Loucy (cell line): ENCODE results near the gene MYO3A.
"Not testable (repeated sequence)": the region's sequence is repeated elsewhere in the genome, so short reads cannot be mapped to it uniquely, and the experiment has no call there.

Experiments
- H2AFZ ChIP-seq: fragments of 200-600 bp; sonication (generic); 2 replicates; pipeline ENCODE4 v1.6.0; 2016; ENCODE audit warnings: antibody characterized with exemption, mild to moderate bottlenecking, low read length, moderate library complexity
- H3F3A ChIP-seq: fragments of 200-600 bp; 2 replicates; pipeline ENCODE4 v1.6.0; 2016; ENCODE audit warnings: antibody characterized with exemption, low read depth, mild to moderate bottlenecking
- H3K27me3 ChIP-seq: fragments of 200-600 bp; sonication (generic); 2 replicates; pipeline ENCODE4 v1.6.1; 2014; ENCODE audit warnings: low read length, mild to moderate bottlenecking; ENCODE audit not compliant: insufficient read depth, poor library complexity, severe bottlenecking
- H3K36me3 ChIP-seq: fragments of 200-600 bp; sonication (generic); 2 replicates; pipeline ENCODE4 v1.6.1; 2016; ENCODE audit warnings: low read length; ENCODE audit not compliant: insufficient read depth
- H3K4me1 ChIP-seq: fragments of 200-600 bp; sonication (generic); 2 replicates; pipeline ENCODE4 v1.5.1; 2014; ENCODE audit warnings: low read length, mild to moderate bottlenecking; ENCODE audit not compliant: insufficient read depth, poor library complexity, severe bottlenecking
- H3K4me2 ChIP-seq: fragments of 200-600 bp; sonication (generic); 2 replicates; pipeline ENCODE4 v1.6.0; 2014; ENCODE audit warnings: antibody characterized with exemption, low read length, low read depth, mild to moderate bottlenecking; ENCODE audit not compliant: poor library complexity, severe bottlenecking
- H3K4me3 ChIP-seq: fragments of 200-600 bp; sonication (generic); 2 replicates; pipeline ENCODE4 v1.5.1; 2014; ENCODE audit warnings: low read length, mild to moderate bottlenecking, mixed read lengths; ENCODE audit not compliant: poor library complexity, severe bottlenecking
- H3K79me2 ChIP-seq: fragments of 200-600 bp; sonication (generic); 2 replicates; pipeline ENCODE4 v1.6.1; 2014; ENCODE audit warnings: low read length; ENCODE audit not compliant: insufficient read depth
- H3K9ac ChIP-seq: fragments of 200-600 bp; sonication (generic); 2 replicates; pipeline ENCODE4 v1.6.0; 2014; ENCODE audit warnings: mild to moderate bottlenecking, low read depth, low read length, moderate library complexity; ENCODE audit not compliant: poor library complexity, severe bottlenecking
- H3K9me2 ChIP-seq: fragments of 200-600 bp; sonication (generic); replicated peaks from 2 replicates; pipeline ENCODE4 v1.6.1; 2016; ENCODE audit warnings: low read depth, low read length, mixed read lengths
- H3K9me3 ChIP-seq: fragments of 200-600 bp; sonication (generic); 2 replicates; pipeline ENCODE4 v1.6.1; 2014; ENCODE audit warnings: mild to moderate bottlenecking, antibody characterized with exemption, low read length, low read depth; ENCODE audit not compliant: insufficient read depth
- H4K20me1 ChIP-seq: fragments of 200-600 bp; sonication (generic); 2 replicates; pipeline ENCODE4 v1.6.0; 2014; ENCODE audit warnings: antibody characterized with exemption, low read length, mild to moderate bottlenecking; ENCODE audit not compliant: insufficient read depth, poor library complexity, severe bottlenecking
- EZH2phosphoT487 ChIP-seq: fragments of 200-600 bp; IDR thresholded peaks from 2 replicates; pipeline ENCODE4 v1.6.1; 2018; ENCODE audit warnings: antibody characterized with exemption, mild to moderate bottlenecking, moderate library complexity, borderline replicate concordance
- TF ChIP-seq, protein P1 (sequence below): fragments of 200-600 bp; sonication (generic); conservative IDR thresholded peaks from 2 replicates; pipeline ENCODE4 v1.5.1; 2014; ENCODE audit warnings: mild to moderate bottlenecking, antibody characterized with exemption, low read length

Gene MYO3A

DNA sequence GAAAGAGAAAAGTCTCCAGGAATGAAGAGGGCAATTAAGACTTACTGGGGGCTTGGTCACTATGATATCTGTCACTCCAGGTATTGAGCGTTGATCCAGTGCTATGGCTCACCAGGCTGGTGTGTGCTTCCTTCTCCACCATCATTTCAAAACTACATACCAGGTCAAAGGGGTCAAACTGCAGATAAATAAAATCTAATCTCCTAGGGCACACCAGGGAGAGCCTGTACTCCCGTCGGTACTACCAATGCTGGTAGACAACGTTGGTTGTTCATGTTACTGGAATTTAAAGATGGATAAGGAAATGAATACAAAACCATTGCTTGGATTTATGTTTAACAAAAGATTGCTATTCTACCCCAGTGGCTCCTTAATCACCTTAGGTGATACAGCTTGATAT is 118.3 kb downstream of the MYO3A start:
- Histone ChIP-seq H3K79me2 (no peaks in the 10 kb centered on the region), H3F3A (no peaks in the 10 kb centered on the region), H3K9me3 (no peaks in the 10 kb centered on the region), H3K27me3 (no peaks in the 10 kb centered on the region), H3K9me2 (no peaks in the 10 kb centered on the region), H3K36me3 (no peaks in the 10 kb centered on the region), H3K4me3 (no peak overlapping the region), H2AFZ (no peak overlapping the region), H4K20me1 (no peaks in the 10 kb centered on the region), H3K4me1 (no peaks in the 10 kb centered on the region), H3K9ac (no peak overlapping the region), H3K4me2 (no peak overlapping the region)
- no peak for TF ChIP-seq EZH2phosphoT487
- TF ChIP-seq, protein P1, sequence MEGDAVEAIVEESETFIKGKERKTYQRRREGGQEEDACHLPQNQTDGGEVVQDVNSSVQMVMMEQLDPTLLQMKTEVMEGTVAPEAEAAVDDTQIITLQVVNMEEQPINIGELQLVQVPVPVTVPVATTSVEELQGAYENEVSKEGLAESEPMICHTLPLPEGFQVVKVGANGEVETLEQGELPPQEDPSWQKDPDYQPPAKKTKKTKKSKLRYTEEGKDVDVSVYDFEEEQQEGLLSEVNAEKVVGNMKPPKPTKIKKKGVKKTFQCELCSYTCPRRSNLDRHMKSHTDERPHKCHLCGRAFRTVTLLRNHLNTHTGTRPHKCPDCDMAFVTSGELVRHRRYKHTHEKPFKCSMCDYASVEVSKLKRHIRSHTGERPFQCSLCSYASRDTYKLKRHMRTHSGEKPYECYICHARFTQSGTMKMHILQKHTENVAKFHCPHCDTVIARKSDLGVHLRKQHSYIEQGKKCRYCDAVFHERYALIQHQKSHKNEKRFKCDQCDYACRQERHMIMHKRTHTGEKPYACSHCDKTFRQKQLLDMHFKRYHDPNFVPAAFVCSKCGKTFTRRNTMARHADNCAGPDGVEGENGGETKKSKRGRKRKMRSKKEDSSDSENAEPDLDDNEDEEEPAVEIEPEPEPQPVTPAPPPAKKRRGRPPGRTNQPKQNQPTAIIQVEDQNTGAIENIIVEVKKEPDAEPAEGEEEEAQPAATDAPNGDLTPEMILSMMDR, result no peak

DNA sequence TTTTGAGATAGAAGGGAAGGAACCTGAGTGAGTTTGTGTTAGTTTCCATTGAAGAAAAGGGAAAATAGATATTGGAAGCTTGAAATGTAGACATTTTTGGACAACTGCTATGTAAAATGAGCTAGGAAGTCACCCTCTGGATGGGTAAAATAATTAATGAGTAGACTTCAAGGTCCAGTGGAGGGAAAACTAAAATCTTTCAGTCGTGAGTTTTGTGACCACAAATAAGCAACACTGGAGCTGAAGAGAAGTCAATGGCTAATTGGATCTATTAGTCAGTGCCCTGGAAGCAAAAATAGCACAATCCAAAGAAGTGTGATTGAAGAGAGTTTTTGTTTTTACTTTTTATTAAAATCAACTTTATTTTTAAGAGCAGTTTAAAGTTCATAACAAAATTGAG is 123.4 kb downstream of the MYO3A start:
- Histone ChIP-seq H3K4me2 (no peak overlapping the region), H3K4me1 (no peaks in the 10 kb centered on the region), H3K9me3 (no peaks in the 10 kb centered on the region), H3F3A (no peaks in the 10 kb centered on the region), H3K79me2 (no peaks in the 10 kb centered on the region), H3K4me3 (no peak overlapping the region), H3K27me3 (no peaks in the 10 kb centered on the region), H3K36me3 (no peaks in the 10 kb centered on the region), H3K9me2 (no peaks in the 10 kb centered on the region), H4K20me1 (no peaks in the 10 kb centered on the region), H2AFZ (no peak overlapping the region), H3K9ac (no peak overlapping the region)
- no peak for TF ChIP-seq EZH2phosphoT487

DNA sequence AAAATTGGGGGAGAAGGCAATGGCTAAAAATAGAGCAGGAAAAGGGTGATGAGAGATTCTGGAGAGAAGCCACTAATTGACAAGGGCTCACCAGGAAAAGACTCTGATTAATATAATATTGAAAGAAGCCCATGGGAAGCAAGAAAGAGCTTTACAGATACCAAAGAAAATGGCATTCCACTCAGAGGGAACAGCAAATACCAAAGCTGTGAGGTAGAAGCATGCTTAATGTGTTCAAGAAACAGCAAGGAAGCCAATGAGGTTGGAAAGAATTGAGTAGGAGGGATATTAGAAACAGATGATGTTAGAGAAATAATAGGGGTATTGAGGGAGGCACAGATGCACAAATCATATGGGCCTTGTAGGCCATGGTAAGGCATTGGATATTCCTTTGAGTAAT is 130.1 kb downstream of the MYO3A start:
- H3K36me3 ChIP-seq, result no peaks in the 10 kb centered on the region
- TF ChIP-seq, protein P1, result no peak
- TF ChIP-seq EZH2phosphoT487, result no peak
- no peak overlapping the region for H3K9ac ChIP-seq
- no peaks in the 10 kb centered on the region for H3K79me2 ChIP-seq
- H2AFZ ChIP-seq, result no peak overlapping the region
- no peaks in the 10 kb centered on the region for H3K27me3 ChIP-seq
- H3K4me1 ChIP-seq, result no peaks in the 10 kb centered on the region
- H3K9me3 ChIP-seq, result no peaks in the 10 kb centered on the region
- H3K4me3 ChIP-seq, result no peak overlapping the region
- H3K9me2 ChIP-seq, result no peaks in the 10 kb centered on the region
- no peaks in the 10 kb centered on the region for H3F3A ChIP-seq
- H4K20me1 ChIP-seq, result no peaks in the 10 kb centered on the region
- H3K4me2 ChIP-seq, result no peak overlapping the region

DNA sequence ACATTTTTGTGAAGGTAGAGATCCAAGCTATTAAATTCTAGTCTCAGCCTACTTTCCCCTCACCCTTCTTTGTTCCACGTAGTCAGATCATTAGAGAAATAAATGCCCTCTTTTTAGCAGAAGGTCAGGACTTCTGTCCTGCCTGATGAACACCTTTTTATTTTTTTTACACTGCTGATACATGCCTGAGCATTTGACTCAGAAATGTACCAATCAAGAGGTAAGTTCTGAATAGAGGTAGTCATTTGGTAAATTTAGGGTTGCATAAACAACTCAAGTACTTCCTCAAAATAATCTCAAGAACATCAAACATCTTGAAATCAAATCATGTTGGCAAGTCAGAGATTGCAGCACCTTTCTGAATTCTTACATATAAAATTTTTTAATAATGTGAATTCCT is 133.7 kb downstream of the MYO3A start:
- Histone ChIP-seq H3K9ac (no peak overlapping the region), H4K20me1 (no peaks in the 10 kb centered on the region), H3K4me1 (no peaks in the 10 kb centered on the region), H3K79me2 (no peaks in the 10 kb centered on the region), H3K4me2 (no peak overlapping the region), H3K9me3 (no peaks in the 10 kb centered on the region), H3K4me3 (no peak overlapping the region), H3K27me3 (no peaks in the 10 kb centered on the region), H3F3A (no peaks in the 10 kb centered on the region), H2AFZ (no peak overlapping the region), H3K36me3 (no peaks in the 10 kb centered on the region), H3K9me2 (no peaks in the 10 kb centered on the region)
- no peak for TF ChIP-seq EZH2phosphoT487
- TF ChIP-seq, protein P1, result no peak

DNA sequence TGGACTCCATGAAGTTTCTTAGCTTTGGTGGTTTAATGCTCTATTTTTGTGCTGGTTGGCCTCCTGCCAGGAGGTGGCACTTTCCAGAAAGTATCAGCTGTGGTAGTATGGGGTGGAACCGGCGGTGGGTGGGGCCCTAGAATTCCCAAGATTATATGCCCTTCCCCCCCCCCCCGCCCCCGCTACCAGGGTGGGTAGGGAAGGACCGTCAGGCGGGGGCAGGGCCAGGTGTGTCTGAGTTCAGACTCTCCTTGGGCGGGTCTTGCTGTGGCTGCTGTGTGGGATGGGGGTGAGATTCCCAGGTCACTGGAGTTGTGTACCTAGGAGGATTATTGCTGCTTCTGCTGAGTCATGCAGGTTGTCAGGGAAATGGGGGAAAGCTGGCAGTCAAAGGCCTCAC is 146.9 kb downstream of the MYO3A start:
- H3K4me3 ChIP-seq, H3K4me2 ChIP-seq, H3K9me3 ChIP-seq, H3K9ac ChIP-seq, H2AFZ ChIP-seq, H3K4me1 ChIP-seq, H3F3A ChIP-seq, H3K79me2 ChIP-seq, H4K20me1 ChIP-seq, H3K9me2 ChIP-seq, H3K36me3 ChIP-seq, H3K27me3 ChIP-seq: not testable (repeated sequence)
